Posterior vena cava (tissue), 2 donors: ENCODE results near the gene CUL3. TPM values are rescaled to one million over a fixed set of nuclear protein-coding genes. Genes with fewer than 3 reads are reported as not detected.
"Not testable (repeated sequence)": the region's sequence is repeated elsewhere in the genome, so short reads cannot be mapped to it uniquely, and the experiment has no call there.

Source experiments
- DNase-seq: peaks from one replicate; pipeline ENCODE4 v3.0.0-alpha.2; 2020; ENCODE audit warnings: low spot score
- intact Hi-C, 2 donors: fragments of 100-400 bp; cut with DNase I; formaldehyde crosslinking; loops; one replicate each; pipeline versions ENCODE4 v1.14.1 to v1.14.2; 2022 to 2023
- long read RNA-seq, 2 donors: library from polyadenylated mRNA; unstranded; transcript quantifications; one replicate each; pipeline ENCODE4 v2.0.0, GENCODE V29; 2020 to 2021
- total RNA-seq, 2 donors: library from RNA; stranded (reverse); fragmentation: NEBNext Ultra II Directional; extraction: Animal tissue kit (Norgen Biotek cat#: 25700); gene quantifications; one replicate each; pipeline ENCODE4 v1.2.1, GENCODE V29; 2021
- donor health status: DM: yes; HTN: yes; CAD: no.
- donor health status: DM: yes; HTN: yes; CAD: no.

Gene CUL3
- 10 to 100 TPM; 67.1 to 84.1 TPM for total RNA-seq
- long read RNA-seq, donor 1, full-length matches to known transcripts: 13 of 22 reads
- long read RNA-seq, donor 1, partial matches to known transcripts: 5 of 22 reads
- long read RNA-seq, donor 1, other reads (novel, unspliced or antisense): 4 of 22 reads
- long read RNA-seq, donor 2, full-length matches to known transcripts: 2 of 8 reads
- long read RNA-seq, donor 2, partial matches to known transcripts: 5 of 8 reads
- long read RNA-seq, donor 2, other reads (novel, unspliced or antisense): 1 of 8 reads

DNA sequence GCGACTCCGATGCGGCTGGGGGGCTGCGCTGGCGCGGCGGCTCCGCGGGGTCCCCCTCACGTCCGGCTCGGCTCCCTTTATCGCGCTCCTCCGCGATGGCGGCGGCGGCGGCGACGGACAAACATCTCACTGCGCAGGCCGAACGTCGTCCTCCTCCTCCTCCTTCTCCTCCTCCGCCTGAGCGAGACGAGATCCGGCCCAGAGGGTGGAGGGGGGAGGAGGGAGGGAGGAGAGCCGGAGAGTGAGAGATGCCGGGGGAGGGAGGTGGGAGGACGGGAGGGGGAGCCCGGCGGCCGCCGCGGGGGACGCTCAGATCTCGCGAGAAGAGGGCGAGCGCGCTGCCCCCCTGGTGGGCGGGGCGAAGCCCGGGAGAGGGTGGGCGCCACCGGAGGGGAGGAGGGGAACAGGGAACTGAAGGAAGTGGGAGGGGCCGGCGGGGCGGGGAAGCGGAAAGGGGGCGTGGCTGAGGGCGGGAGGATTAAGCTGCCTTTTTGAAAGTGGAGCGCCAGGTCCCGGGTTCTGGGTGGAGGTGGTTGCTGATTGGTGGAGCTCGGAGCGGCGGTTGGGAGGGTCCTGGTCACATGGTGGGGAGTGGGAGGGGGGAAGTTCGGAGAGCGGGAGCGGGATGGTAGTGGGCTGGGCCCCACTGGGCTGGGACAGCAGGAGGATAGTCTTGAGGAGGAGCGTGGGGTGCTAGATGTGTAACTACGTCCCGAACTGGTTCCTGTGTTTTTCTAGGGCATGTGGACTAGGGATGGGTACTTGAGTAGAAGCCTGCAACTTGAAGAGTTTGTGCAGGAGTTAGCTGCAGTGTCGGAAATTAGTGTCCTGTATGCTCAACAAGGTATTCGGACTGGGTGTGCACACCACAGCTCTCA lies at the start of gene CUL3:
CUL3 (minus strand) TSS at position 153 of the 878 bp plus-strand sequence. CDS start 354 bp downstream, outside the sequence.
- intact Hi-C loops: no loop called here
- DNase-seq: peak; percentile 100

GRCh38 chr2:224630659-224631550 lies 45.7 kb upstream of the CUL3 start:
- DNase-seq: no peak
- intact Hi-C loops: no loop called here

- no peak for DNase-seq
- intact Hi-C loops: loop anchor here in 1 of 2 donors (5.0 kb wide), 1 partner anchor 594 kb away; no protein-coding TSS in a partner anchor
Measured at GRCh38 chr2:224628416-224628815, 43.3 kb upstream of the CUL3 start.

DNA sequence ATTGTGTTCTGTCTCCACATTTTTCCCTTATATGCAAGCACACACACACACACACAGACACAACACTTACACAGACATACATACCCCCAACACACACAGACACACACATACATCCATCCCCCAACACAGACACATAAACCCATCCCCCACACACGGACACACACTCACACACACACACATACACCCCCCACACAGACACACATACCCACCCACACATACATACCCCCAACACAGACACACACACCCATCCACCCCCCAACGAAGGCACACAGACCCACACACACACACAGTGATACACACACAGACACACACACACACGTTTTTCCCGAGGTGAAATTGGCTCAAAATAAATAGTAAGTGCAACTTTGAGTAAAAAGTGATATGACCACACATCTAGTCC lies 41.6 kb upstream of the CUL3 start:
- no peak for DNase-seq
- intact Hi-C loops: loop anchor here in 1 of 2 donors (5.0 kb wide), 1 partner anchor 596 kb away; no protein-coding TSS in a partner anchor

DNA sequence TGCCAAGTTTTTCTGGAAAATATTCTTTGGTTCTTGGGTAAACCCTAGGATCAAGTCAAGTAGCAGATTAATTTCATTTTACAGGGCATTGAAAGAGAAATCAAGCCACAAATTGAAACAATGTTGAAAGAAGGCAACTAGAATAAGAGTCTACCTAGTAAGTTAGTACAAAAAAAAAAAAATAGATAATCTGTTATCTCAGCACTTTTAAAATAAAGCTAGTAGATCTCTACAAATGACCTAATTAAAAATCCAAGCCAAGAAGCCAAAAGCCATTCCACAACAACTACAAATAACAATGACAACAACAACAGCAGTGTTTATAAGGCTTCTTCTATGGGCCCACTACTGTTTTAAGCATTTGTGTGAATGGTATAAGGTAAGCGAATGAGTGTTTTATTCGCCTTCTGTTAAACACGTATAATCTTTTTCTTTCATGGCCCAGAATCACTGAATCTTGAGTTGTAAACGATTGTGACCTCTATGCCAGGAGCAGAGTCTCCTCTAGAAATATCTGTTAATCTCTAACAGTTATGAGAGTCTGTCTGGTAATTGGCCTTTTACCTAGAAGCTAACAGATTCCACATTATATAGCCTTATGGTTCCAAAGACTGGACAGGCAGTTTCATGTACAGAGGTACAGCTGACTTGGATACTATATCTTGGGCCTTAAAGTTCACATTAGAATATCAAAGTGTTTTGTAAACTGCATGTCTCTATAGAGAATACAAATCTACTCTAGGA lies 28.6 kb upstream of the CUL3 start:
- no peak for DNase-seq
- intact Hi-C loops: no loop called here

- intact Hi-C loops: no loop called here
- DNase-seq: no peak
Measured at GRCh38 chr2:224612578-224612977, 27.4 kb upstream of the CUL3 start.

DNA sequence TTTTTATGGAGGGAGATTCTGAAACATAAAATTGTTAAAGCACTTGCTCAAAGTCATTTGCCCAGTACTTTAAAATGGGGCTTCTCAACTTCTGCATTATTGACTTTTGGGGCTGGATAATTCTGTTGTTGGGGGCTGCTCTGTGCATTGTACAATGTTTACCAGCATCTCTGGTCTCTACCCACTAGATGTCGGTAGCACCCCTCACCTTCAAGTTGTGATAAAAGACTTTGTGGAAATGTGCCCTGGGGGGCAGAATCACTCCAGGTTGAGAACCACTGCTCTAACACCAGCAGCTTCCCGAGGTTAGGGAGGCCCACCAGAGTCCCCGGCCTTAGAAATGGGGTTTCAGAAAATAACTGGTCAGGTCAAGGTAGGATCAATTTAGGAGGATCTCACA lies 26.8 kb upstream of the CUL3 start:
- intact Hi-C loops: no loop called here
- DNase-seq: no peak

DNA sequence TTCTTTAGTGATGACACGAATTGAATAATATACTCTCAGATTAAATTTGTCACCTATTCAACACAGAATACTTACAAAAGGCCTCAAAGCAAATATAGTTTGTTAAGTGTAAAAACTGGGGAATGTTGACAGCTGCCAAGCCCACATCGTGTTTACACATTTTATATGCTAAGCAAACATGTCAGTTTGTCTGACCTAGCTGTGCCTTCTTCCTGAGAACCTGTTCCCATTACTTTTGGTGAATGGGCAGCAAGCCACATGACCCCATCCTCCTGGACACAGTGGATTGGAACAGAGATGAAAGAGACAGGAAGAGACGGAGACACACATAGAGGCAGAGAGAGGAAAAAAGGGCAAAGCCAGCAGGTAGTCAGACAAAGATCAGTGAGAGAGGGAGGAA lies 22.9 kb upstream of the CUL3 start:
- DNase-seq: no peak
- intact Hi-C loops: no loop called here

DNA sequence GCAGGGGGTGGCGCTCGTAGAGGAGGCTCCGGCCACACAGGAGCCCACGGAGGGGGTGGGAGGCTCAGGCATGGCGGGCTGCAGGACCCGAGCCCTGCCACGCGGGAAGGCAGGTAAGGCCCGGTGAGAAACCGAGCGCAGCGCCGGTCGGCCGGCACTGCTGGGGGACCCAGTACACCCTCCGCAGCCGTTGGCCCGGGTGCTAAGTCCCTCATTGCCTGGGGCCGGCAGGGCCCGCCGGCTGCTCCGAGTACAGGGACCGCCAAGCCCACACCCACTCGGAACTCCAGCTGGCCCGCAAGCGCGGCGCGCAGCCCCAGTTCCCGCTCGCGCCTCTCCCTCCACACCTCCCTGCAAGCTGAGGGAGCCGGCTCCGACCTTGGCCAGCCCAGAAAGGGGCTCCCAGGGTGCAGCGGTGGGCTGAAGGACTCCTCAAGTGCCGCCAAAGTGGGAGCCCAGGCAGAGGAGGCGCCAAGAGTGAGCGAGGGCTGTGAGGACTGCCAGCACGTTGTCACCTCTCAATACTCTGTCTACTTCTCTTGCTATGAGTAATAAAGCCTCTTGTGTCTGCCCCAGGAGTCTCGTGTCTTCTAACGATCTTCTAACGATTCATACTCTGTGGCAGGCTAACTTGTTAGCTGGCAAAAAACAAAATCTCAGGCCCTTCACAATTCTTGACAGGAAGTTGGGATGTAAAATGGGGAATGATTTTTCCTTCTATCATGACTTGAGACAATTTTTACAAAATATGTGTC lies 18.8 kb upstream of the CUL3 start:
- DNase-seq: not testable (repeated sequence)
- intact Hi-C loops: loop anchor here in 1 of 2 donors (1.0 kb wide), 1 partner anchor 21 kb away; no protein-coding TSS in a partner anchor

GRCh38 chr2:224602778-224603375 lies 17.7 kb upstream of the CUL3 start:
- intact Hi-C loops, DNase-seq: not testable (repeated sequence)

- no peak for DNase-seq
- intact Hi-C loops: no loop called here
Measured at GRCh38 chr2:224601923-224602322, 16.8 kb upstream of the CUL3 start.

- intact Hi-C loops: no loop called here
- no peak for DNase-seq
Measured at GRCh38 chr2:224598678-224599077, 13.5 kb upstream of the CUL3 start.

GRCh38 chr2:224596289-224596688 lies 11.1 kb upstream of the CUL3 start:
- intact Hi-C loops: no loop called here
- DNase-seq: no peak

- intact Hi-C loops: no loop called here
- DNase-seq: no peak
Measured at GRCh38 chr2:224595518-224595917, 10.4 kb upstream of the CUL3 start.

DNA sequence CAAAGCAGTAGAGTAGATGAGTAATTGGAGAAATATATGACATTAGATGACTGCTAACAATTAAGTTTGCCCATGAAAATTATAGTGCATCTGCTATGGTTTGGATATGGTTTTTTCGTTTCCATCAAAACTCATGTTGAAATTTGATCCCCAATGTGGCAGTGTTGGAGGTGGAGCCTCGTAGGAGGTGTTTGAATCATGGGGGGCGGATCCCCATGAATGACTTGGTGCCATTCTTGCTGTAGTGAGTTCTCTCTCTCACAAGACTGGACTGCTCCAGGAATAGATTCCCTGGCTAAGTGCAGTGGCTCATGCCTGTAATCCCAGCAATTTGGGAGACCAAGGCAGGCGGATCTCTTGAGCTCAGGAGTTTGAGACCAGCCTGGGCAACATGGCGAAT lies 9.7 kb upstream of the CUL3 start:
- no peak for DNase-seq
- intact Hi-C loops: no loop called here

DNA sequence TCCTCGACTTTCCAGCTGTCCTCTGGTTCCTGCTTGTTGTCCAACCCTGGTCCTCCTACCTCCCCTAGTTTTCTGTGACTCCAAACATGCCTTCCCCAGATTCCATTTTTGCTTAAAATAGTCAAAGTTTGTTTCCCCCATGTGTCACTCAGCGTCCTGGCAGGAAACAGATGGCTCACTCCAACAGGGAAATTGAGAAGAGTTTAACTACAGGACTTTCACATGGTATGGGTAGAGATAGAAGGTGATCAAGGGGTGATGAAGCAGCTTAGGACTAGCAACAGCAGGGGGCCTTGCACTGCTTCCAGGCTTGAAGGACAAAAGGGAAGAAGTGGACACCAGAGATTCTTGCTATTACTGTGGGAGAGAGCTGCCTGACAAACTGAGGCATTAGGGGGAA lies 6.1 kb upstream of the CUL3 start:
- intact Hi-C loops: no loop called here
- DNase-seq: no peak

DNA sequence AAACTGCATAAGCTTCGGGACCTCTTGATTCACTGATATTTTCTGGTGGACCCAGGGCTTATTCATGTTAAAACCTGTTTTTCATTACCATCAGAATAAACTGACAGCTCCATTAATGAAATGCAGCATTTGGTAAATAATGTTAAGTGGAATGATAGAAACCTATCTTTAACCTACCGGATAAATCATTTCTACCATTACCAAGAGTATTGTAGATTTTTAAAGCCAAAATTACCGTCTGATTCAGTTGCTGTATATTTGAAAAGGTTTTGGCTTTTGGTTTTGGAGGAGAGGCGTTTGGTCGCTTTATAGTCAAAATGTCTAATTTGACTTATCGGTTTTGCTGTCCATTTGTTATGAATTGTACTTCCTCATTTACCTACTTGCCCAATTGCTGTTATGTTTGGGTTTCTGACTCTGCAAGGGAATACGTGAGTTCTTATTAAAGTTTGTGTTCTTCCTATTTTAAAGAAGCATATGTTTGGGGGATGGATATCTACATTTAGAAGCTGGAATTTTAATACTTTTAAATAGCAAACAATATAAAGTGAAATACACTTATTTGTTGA lies 1.0 kb upstream of the CUL3 start:
- intact Hi-C loops: no loop called here
- no peak for DNase-seq
